Astrocyte (in vitro differentiated cells and primary cell): ENCODE data around the gene ST6GALNAC5. TPM values are rescaled to one million over a fixed set of nuclear protein-coding genes. Genes with fewer than 3 reads are reported as not detected.
A peak's percentile ranks its signal among the peaks of the same experiment; 100 is the strongest.

Source experiments
- DNase-seq: peaks from one replicate; pipeline ENCODE4 v3.0.0-alpha.2; 2010; ENCODE audit warnings: low read depth
- FAIRE-seq: peaks from 2 replicates; lab custom pipeline; 2011; peaks lifted over from hg19 to GRCh38; lab: Jason Lieb, UNC
- H2AFZ ChIP-seq: 2 replicates; pipeline ENCODE4 v1.6.0; 2012; ENCODE audit warnings: low read depth, low read length, inconsistent platforms
- H3K27ac ChIP-seq: 2 replicates; pipeline ENCODE4 v1.5.1; 2011; ENCODE audit warnings: low read depth, low read length, inconsistent platforms
- H3K27me3 ChIP-seq: 2 replicates; pipeline ENCODE4 v1.6.0; 2011; ENCODE audit warnings: low read length, inconsistent platforms; ENCODE audit not compliant: insufficient read depth
- H3K36me3 ChIP-seq: 2 replicates; pipeline ENCODE4 v1.5.1; 2011; ENCODE audit warnings: low read length, inconsistent platforms; ENCODE audit not compliant: insufficient read depth
- H3K4me1 ChIP-seq: 2 replicates; pipeline ENCODE4 v1.5.1; 2011; ENCODE audit warnings: low read length, inconsistent platforms; ENCODE audit not compliant: insufficient read depth
- H3K4me2 ChIP-seq: 2 replicates; pipeline ENCODE4 v1.6.0; 2012; ENCODE audit warnings: low read length, inconsistent platforms
- H3K4me3 ChIP-seq: 2 replicates; pipeline ENCODE4 v1.5.1; 2011; ENCODE audit warnings: low read depth, mild to moderate bottlenecking, low read length, inconsistent platforms; ENCODE audit not compliant: insufficient read depth
- H3K79me2 ChIP-seq: 2 replicates; pipeline ENCODE4 v1.6.0; 2012; ENCODE audit warnings: mild to moderate bottlenecking, low read length, inconsistent platforms; ENCODE audit not compliant: insufficient read depth
- H3K9ac ChIP-seq: 2 replicates; pipeline ENCODE4 v1.6.0; 2012; ENCODE audit warnings: mild to moderate bottlenecking, low read length, inconsistent platforms
- H3K9me3 ChIP-seq: 2 replicates; pipeline ENCODE4 v1.5.1; 2012; ENCODE audit warnings: low read depth, mild to moderate bottlenecking, low read length, inconsistent platforms; ENCODE audit not compliant: insufficient read depth
- H4K20me1 ChIP-seq: 2 replicates; pipeline ENCODE4 v1.6.0; 2012; ENCODE audit warnings: low read length, inconsistent platforms; ENCODE audit not compliant: insufficient read depth
- H3K27ac Mint-ChIP-seq: one replicate; pipeline ENCODE4 v1.8.0; 2021; ENCODE audit warnings: mild to moderate bottlenecking, mixed read lengths; ENCODE audit not compliant: unreplicated experiment
- H3K27me3 Mint-ChIP-seq: one replicate; pipeline ENCODE4 v1.8.0; 2021; ENCODE audit warnings: low read depth, mixed read lengths; ENCODE audit not compliant: unreplicated experiment
- H3K36me3 Mint-ChIP-seq: one replicate; pipeline ENCODE4 v1.8.0; 2021; ENCODE audit warnings: low read depth, mixed read lengths; ENCODE audit not compliant: unreplicated experiment
- H3K4me1 Mint-ChIP-seq: one replicate; pipeline ENCODE4 v1.8.0; 2021; ENCODE audit warnings: low read depth, mixed read lengths; ENCODE audit not compliant: unreplicated experiment
- H3K4me3 Mint-ChIP-seq: one replicate; pipeline ENCODE4 v1.8.0; 2021; ENCODE audit warnings: mild to moderate bottlenecking, moderate library complexity, mixed read lengths; ENCODE audit not compliant: unreplicated experiment
- H3K9me3 Mint-ChIP-seq: one replicate; pipeline ENCODE4 v1.8.0; 2021; ENCODE audit warnings: mild to moderate bottlenecking, mixed read lengths; ENCODE audit not compliant: unreplicated experiment
- CTCF ChIP-seq: IDR thresholded peaks from 2 replicates; pipeline ENCODE4 v1.5.1; 2011; ENCODE audit warnings: low read depth, mild to moderate bottlenecking, inconsistent platforms, low read length, moderate library complexity; ENCODE audit not compliant: insufficient read depth
- EZH2 ChIP-seq: IDR thresholded peaks from 2 replicates; pipeline ENCODE4 v1.6.1; 2012; ENCODE audit warnings: mild to moderate bottlenecking, low read length, inconsistent platforms; ENCODE audit not compliant: insufficient read depth
- total RNA-seq: library from RNA; stranded (reverse); gene quantifications from 2 replicates; pipeline ENCODE4 v1.2.1, GENCODE V29; 2021

ST6GALNAC5 gene
- total RNA-seq, 1 donor from 2014 or later, result 1.3 TPM

DNA sequence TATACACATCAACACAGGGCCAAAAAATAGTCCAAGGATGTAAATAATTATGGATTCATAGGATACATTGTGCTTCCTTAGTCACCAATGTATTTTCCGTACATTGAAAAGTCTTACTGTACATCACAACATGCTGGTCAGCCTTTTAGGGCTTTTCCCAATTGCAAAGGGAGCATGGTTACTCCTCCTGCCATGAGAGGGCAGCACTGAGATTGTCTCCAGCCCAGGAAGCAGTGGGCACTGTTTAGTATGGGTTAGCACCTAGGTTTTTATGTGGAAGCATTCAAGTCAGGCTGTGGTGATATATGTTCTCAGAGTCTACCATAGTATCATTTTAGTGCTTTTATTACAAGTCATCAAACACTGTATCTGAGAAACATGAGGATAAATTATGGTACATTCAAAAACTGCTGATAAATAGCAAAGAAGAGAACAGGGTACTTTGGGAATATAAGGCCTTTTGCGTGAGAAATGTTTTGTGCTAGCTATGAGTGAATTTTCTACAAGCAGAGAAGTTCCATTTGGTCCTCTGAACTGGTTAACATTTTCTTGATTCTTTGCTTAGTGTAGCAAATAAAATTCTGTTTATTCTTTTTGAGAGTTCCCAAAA is 34.0 kb downstream of the ST6GALNAC5 start:
- Mint-ChIP-seq H3K4me3 (no peak overlapping the region), H3K4me1 (no peaks in the 10 kb centered on the region), H3K36me3 (peaks cover 3% of the 10 kb centered on the region), H3K27ac (no peak overlapping the region), H3K27me3 (no peaks in the 10 kb centered on the region), H3K9me3 (peaks cover 8% of the 10 kb centered on the region)
- Histone ChIP-seq H3K79me2 (no peaks in the 10 kb centered on the region), H3K36me3 (no peaks in the 10 kb centered on the region), H3K27ac (no peak overlapping the region), H2AFZ (no peak overlapping the region), H3K27me3 (no peaks in the 10 kb centered on the region), H4K20me1 (no peaks in the 10 kb centered on the region), H3K9me3 (no peaks in the 10 kb centered on the region), H3K9ac (no peak overlapping the region), H3K4me1 (no peaks in the 10 kb centered on the region), H3K4me2 (no peak overlapping the region), H3K4me3 (no peak overlapping the region)
- TF ChIP-seq CTCF (peak; percentile 88), EZH2 (no peak)
- DNase-seq (peak; percentile 32), FAIRE-seq (peak; percentile 5)

- no peak overlapping the region for H3K4me2 ChIP-seq
- H3K4me1 ChIP-seq, result no peaks in the 10 kb centered on the region
- no peaks in the 10 kb centered on the region for H3K4me1 Mint-ChIP-seq
- no peaks in the 10 kb centered on the region for H4K20me1 ChIP-seq
- H3K27me3 Mint-ChIP-seq, result no peaks in the 10 kb centered on the region
- no peaks in the 10 kb centered on the region for H3K36me3 ChIP-seq
- no peak overlapping the region for H3K27ac ChIP-seq
- H3K9me3 ChIP-seq, result no peaks in the 10 kb centered on the region
- H3K79me2 ChIP-seq, result no peaks in the 10 kb centered on the region
- no peak for TF ChIP-seq CTCF
- TF ChIP-seq EZH2, result no peak
- DNase-seq (no peak), FAIRE-seq (no peak)
- H3K4me3 Mint-ChIP-seq, result no peak overlapping the region
- no peak overlapping the region for H2AFZ ChIP-seq
- no peak overlapping the region for H3K27ac Mint-ChIP-seq
- H3K4me3 ChIP-seq, result no peak overlapping the region
- H3K9me3 Mint-ChIP-seq, result no peaks in the 10 kb centered on the region
- no peaks in the 10 kb centered on the region for H3K36me3 Mint-ChIP-seq
- no peak overlapping the region for H3K9ac ChIP-seq
- no peaks in the 10 kb centered on the region for H3K27me3 ChIP-seq
Measured at GRCh38 chr1:76905876-76906595, 38.8 kb downstream of the ST6GALNAC5 start.

GRCh38 chr1:76909311-76909710 is 42.0 kb downstream of the ST6GALNAC5 start:
- H3K27me3 Mint-ChIP-seq, result peaks cover 2% of the 10 kb centered on the region
- H3K27ac ChIP-seq, result no peak overlapping the region

More at GRCh38 chr1:76909311-76909710, 42.0 kb downstream of the ST6GALNAC5 start:
- H3K36me3 Mint-ChIP-seq, result no peaks in the 10 kb centered on the region
- no peaks in the 10 kb centered on the region for H3K79me2 ChIP-seq
- no peaks in the 10 kb centered on the region for H3K4me1 Mint-ChIP-seq
- H3K27me3 ChIP-seq, result no peaks in the 10 kb centered on the region
- no peak for TF ChIP-seq CTCF
- TF ChIP-seq EZH2, result no peak
- no peak overlapping the region for H3K4me3 Mint-ChIP-seq
- H3K4me3 ChIP-seq, result no peak overlapping the region
- H3K9ac ChIP-seq, result no peak overlapping the region
- H3K4me2 ChIP-seq, result no peak overlapping the region
- H2AFZ ChIP-seq, result no peak overlapping the region
- FAIRE-seq, result no peak
- DNase-seq, result no peak
- H3K36me3 ChIP-seq, result no peaks in the 10 kb centered on the region
- no peaks in the 10 kb centered on the region for H3K4me1 ChIP-seq
- H3K27ac Mint-ChIP-seq, result no peak overlapping the region
- H3K9me3 Mint-ChIP-seq, result peaks cover 2% of the 10 kb centered on the region
- no peaks in the 10 kb centered on the region for H3K9me3 ChIP-seq
- H4K20me1 ChIP-seq, result no peaks in the 10 kb centered on the region
